ENCODE data around the gene ZNF217.

DNA sequence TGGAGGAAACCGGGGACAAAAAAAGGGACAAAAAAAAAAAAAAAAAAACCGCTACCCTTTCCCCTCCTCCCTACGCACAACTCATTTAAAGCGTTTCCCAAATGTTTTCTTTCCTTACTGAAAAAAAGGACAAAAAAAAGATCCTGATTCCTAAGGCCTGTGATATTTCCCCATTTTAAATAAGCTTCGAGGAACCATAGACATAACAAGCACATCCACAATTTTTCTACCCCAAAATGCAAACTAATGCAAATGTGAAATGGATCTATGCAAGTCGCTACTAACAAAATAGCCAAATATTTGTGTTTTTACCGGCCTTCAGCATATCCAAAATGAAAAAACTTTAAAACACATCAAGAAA lies 1.4 kb upstream of the ZNF217 start:
- TF ChIP-seq, protein P1, sequence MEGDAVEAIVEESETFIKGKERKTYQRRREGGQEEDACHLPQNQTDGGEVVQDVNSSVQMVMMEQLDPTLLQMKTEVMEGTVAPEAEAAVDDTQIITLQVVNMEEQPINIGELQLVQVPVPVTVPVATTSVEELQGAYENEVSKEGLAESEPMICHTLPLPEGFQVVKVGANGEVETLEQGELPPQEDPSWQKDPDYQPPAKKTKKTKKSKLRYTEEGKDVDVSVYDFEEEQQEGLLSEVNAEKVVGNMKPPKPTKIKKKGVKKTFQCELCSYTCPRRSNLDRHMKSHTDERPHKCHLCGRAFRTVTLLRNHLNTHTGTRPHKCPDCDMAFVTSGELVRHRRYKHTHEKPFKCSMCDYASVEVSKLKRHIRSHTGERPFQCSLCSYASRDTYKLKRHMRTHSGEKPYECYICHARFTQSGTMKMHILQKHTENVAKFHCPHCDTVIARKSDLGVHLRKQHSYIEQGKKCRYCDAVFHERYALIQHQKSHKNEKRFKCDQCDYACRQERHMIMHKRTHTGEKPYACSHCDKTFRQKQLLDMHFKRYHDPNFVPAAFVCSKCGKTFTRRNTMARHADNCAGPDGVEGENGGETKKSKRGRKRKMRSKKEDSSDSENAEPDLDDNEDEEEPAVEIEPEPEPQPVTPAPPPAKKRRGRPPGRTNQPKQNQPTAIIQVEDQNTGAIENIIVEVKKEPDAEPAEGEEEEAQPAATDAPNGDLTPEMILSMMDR (IDR thresholded peaks at IDR 0.05; ENCODE audit: low read depth, low read length, poor library complexity, severe bottlenecking): no peak
- no peak for TF ChIP-seq EZH2phosphoT487 (IDR thresholded peaks at IDR 0.05; ENCODE audit: borderline replicate concordance, low read length)
